Activated naive CD4-positive, alpha-beta T cell treated with anti-CD3 and anti-CD28 coated beads, Interleukin-2, amount 10 ng/mL, durations not matched to agents 5 hours and 36 hours (primary cell): ENCODE results near the gene HHIPL2. TPM values are rescaled to one million over a fixed set of nuclear protein-coding genes. Genes with fewer than 3 reads are reported as not detected.

Experiments used
- total RNA-seq, 2 experiments: library from RNA; stranded (reverse); gene quantifications; one replicate each; pipeline ENCODE4 v1.2.3, GENCODE V29; 2021

Gene HHIPL2
- under 1 TPM in 1 of 2 experiments, not detected in 1; 0.25 TPM for total RNA-seq

DNA sequence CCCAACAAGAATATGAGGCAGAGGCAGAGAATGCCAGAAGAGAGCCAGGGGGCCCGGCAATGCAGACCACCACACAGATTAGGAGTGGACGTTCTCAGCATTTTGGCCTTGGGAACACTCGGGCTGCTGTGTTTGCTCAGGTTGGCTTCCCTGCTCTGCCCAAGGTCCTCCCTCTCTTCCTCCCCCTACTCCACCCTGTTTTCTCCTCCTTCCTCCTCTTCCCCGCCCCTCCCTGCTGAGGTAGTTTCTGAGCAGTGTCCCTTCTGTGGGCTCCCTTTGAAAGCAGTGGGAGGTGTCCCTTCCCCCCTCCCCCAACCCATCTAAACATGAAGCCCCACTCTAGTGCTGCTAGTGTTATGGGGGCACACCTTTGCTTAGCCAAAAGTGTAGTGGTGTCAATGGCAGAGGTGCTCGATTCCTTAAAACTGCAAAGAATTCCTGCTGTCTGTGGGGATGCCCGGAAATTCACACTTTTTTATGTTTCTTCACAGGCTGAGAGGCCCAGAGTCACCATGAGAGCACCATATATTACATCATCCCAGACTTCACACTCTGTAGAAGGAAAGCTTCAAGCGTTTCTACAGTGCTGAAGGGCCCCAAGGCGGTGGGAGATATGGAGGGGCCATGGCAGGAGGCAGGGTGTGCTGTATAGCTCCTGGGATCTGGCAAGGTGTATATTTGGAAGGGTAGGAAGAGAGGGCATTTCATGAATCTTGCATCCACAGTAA lies at the start of gene HHIPL2:
Gene HHIPL2, minus strand, starts transcription at position 161 of the 728 bp plus-strand sequence. Its CDS starts 60 bp downstream, at position 101.

DNA sequence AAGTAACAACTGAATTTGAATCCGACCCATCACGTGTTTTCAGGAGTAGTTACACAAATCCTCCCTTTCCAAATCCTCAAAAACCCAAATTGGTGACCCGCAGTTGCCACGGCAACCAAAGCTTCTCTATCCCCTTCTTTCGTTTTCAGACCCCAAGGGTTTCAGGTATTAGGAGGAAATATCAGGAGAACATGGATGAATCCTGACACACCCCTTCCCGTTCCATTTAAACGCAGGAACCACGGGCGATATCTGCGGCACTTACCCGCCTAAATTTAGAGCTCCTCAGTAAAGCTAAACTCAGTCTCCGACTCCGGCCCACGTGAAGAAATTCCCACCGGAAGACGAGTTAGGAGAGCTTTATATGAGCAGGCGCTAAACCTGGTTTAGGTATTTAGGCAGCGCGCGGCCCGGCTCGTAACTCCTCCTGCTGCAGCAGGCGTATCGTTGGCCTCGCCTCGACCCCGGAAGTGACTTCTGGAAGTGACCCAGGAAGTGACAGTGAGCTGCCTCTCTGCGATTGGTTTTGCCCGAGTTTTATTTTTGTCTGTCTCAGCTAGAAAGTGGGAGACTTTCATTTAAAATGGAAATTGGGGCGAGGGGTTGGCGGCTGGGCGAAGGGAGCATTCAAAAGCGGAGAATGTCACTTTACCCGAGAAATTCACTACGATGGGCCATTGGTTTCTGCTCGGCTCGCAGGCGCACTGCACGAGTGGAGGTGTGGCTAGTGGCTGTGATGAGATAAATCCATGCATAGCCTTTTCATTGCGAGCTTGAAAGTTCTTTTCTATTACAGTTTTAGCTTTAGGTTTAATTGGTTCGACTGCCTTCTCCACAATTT lies 41.8 kb upstream of the HHIPL2 start, which contains the start of gene TAF1A:
Gene TAF1A, minus strand, starts transcription at position 472 of the 841 bp plus-strand sequence.

Other genes starting within 250 kb of the HHIPL2 start
- gene TAF1A, start 41.8 kb upstream of the HHIPL2 start, total RNA-seq = 1 to 10 TPM; 8.5 TPM
- gene MIA3, start 70.0 kb upstream of the HHIPL2 start, total RNA-seq = 10 to 100 TPM; 58.2 to 63.9 TPM
- 10 to 100 TPM; 67.7 to 70.4 TPM for gene AIDA, start 164.4 kb upstream of the HHIPL2 start, total RNA-seq
- gene BROX, start 164.5 kb upstream of the HHIPL2 start, total RNA-seq = 10 to 100 TPM; 53.5 to 54.0 TPM
- gene FAM177B, start 189.1 kb upstream of the HHIPL2 start, total RNA-seq = not detected